ENCODE data around the gene RAPGEF2. TPM values are rescaled to one million over a fixed set of nuclear protein-coding genes. Genes with fewer than 3 reads are reported as not detected.

The RAPGEF2 gene
- total and polyA plus RNA-seq, 8 donors: 3.3 to 78.1 (median 37.2) TPM

DNA sequence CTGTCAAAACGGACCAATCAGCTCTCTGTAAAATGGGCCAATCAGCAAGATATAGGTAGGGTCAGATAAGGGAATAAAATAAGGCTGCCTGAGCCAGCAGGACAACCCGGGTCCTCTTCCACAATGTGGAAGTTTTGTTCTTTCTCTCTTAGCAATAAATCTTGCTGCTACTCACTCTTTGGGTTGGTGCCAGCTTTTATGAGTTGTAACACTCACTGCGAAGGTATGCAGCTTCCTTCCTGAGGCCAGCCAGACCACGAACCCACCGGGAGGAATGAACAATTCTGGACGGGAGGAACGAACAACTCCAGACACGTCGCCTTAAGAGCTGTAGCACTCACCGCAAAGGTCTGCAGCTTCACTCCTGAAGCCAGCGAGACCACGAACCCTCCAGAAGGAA, 287.8 kb downstream of the RAPGEF2 start:
- TF ChIP-seq, protein P1, sequence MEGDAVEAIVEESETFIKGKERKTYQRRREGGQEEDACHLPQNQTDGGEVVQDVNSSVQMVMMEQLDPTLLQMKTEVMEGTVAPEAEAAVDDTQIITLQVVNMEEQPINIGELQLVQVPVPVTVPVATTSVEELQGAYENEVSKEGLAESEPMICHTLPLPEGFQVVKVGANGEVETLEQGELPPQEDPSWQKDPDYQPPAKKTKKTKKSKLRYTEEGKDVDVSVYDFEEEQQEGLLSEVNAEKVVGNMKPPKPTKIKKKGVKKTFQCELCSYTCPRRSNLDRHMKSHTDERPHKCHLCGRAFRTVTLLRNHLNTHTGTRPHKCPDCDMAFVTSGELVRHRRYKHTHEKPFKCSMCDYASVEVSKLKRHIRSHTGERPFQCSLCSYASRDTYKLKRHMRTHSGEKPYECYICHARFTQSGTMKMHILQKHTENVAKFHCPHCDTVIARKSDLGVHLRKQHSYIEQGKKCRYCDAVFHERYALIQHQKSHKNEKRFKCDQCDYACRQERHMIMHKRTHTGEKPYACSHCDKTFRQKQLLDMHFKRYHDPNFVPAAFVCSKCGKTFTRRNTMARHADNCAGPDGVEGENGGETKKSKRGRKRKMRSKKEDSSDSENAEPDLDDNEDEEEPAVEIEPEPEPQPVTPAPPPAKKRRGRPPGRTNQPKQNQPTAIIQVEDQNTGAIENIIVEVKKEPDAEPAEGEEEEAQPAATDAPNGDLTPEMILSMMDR (IDR thresholded peaks at IDR 0.05): no peak
- TF ChIP-seq POLR2AphosphoS5 (IDR thresholded peaks at IDR 0.05): no peak
- no peak for TF ChIP-seq POLR2A (IDR thresholded peaks at IDR 0.05)
- TF ChIP-seq EP300 (IDR thresholded peaks at IDR 0.05): no peak
- Histone ChIP-seq H3K36me3 (no peaks in the 10 kb centered on the region), H3K9me3 (peaks cover 0 to 4% (median 2%) of the 10 kb centered on the region in 4 donors), H3K4me3 (no peak overlapping the region), H3K4me1 (no peaks in the 10 kb centered on the region), H3K27ac (no peak overlapping the region), H3K27me3 (peaks cover 0 to 2% (median 0%) of the 10 kb centered on the region in 3 donors)
- intact Hi-C loops (cut with DNase I; ENCODE audit: low total_unique reads): no loop called here
- peak in 1 of 2 donors; percentile 32 for DNase-seq
- 56 to 77% (median 63%) methylated on average over 12 of the region's 12 CpGs for WGBS, 5 donors

DNA sequence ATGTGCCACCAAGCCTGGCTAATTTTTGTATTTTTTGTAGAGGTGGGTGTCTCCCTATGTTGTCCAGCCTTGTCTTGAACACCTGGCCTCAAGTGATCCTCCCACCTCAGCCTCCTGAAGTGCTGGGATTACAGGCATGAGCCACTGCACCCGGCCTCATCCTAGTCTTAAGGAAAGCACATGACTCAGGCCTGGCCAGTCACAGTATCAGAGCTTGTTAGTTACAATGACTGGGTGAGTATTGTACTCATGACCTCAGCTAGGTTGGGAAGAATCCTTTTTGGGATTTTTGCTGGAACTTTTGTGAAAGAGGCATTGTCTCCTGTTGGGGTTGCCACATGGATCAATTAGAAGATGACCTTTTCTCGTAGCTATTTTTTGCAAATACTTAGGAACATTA, 292.8 kb downstream of the RAPGEF2 start:
- WGBS, 5 donors: 74 to 90% (median 85%) methylated on average over 2 of the region's 2 CpGs
- H3K4me3 ChIP-seq: no peak overlapping the region
- H3K36me3 ChIP-seq: no peaks in the 10 kb centered on the region
- TF ChIP-seq POLR2A (IDR thresholded peaks at IDR 0.05) (no peak), POLR2AphosphoS5 (IDR thresholded peaks at IDR 0.05) (no peak)
- TF ChIP-seq, protein P1 (IDR thresholded peaks at IDR 0.05): no peak
- DNase-seq: no peak
- peaks cover 0 to 1% (median under 1%) of the 10 kb centered on the region in 4 donors for H3K4me1 ChIP-seq
- H3K27ac ChIP-seq: no peak overlapping the region
- H3K27me3 ChIP-seq: no peaks in the 10 kb centered on the region
- intact Hi-C loops (cut with DNase I; ENCODE audit: low total_unique reads): no loop called here
- H3K9me3 ChIP-seq: no peaks in the 10 kb centered on the region

DNA sequence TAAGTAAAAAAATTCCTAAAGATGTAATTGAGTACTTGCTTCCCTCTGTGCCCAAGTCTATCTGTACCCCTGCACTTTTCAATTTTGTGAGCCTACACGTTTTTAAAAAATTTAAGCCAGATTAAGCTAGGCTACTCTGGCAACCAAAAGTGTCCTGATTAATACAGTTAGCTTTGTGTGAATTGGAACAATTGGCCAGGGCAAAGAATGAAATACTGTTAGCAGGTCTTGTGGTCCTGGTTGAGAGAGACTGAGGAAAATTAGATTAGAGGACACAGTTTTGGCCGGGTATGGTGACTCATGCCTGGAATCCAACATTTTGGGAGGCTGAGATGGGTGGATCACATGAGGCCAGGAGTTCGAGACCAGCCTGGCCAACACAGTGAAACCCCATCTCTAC, 293.3 kb downstream of the RAPGEF2 start:
- intact Hi-C loops (cut with DNase I; ENCODE audit: low total_unique reads): no loop called here
- no peak for DNase-seq
- WGBS, 5 donors: 72 to 84% (median 75%) methylated on average over 3 of the region's 3 CpGs
- Histone ChIP-seq H3K27me3 (no peaks in the 10 kb centered on the region), H3K27ac (no peak overlapping the region), H3K36me3 (no peaks in the 10 kb centered on the region), H3K4me1 (peaks cover 0 to 6% (median 2%) of the 10 kb centered on the region in 4 donors), H3K4me3 (no peak overlapping the region), H3K9me3 (no peaks in the 10 kb centered on the region)
- TF ChIP-seq EP300 (IDR thresholded peaks at IDR 0.05) (no peak), POLR2AphosphoS5 (IDR thresholded peaks at IDR 0.05) (no peak), POLR2A (IDR thresholded peaks at IDR 0.05) (no peak)
- TF ChIP-seq, protein P1 (IDR thresholded peaks at IDR 0.05): no peak

DNA sequence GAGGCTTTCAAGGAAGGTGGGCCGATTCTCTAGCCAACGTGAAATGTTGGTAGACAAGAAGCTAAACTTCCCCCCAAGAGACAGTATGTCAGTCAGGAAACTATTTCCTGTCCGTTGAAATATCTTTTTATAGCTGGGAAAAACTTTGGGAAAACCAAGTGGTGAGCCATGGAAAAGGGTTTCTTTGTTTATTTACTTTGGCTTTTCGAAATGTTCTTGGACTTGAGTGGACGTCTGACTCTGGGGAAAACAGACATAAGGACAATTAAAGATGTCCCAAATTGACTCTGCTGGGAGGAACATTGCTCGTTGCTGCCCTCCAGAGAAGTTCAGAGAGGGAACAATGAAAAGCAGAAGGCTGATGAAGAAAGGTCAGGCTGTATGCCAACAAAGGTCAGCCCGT, 295.4 kb downstream of the RAPGEF2 start:
- TF ChIP-seq EP300 (IDR thresholded peaks at IDR 0.05): no peak
- TF ChIP-seq, protein P1 (IDR thresholded peaks at IDR 0.05): no peak
- TF ChIP-seq POLR2A (IDR thresholded peaks at IDR 0.05): no peak
- TF ChIP-seq POLR2AphosphoS5 (IDR thresholded peaks at IDR 0.05): peak in 2 of 3 donors; percentile 11 to 15
- DNase-seq: no peak
- Histone ChIP-seq H3K36me3 (no peaks in the 10 kb centered on the region), H3K4me3 (no peak overlapping the region), H3K9me3 (no peaks in the 10 kb centered on the region), H3K4me1 (peaks cover 0 to 10% (median 3%) of the 10 kb centered on the region in 4 donors), H3K27me3 (no peaks in the 10 kb centered on the region), H3K27ac (peak overlapping the region in 2 of 5 donors; percentile 0 to 10)
- 54 to 69% (median 62%) methylated on average over 7 of the region's 7 CpGs for WGBS, 5 donors
- intact Hi-C loops (cut with DNase I; ENCODE audit: low total_unique reads): no loop called here

Data from stomach (tissue), 9 donors.